D721Med (cell line): ENCODE results near the gene GSAP.

Source experiments
- DNase-seq: peaks from one replicate; pipeline ENCODE4 v3.0.0; 2011; ENCODE audit warnings: low spot score; ENCODE audit not compliant: insufficient read length
- FAIRE-seq: peaks from 2 replicates; lab custom pipeline; 2011; peaks lifted over from hg19 to GRCh38; lab: Jason Lieb, UNC
- TF ChIP-seq, protein P1 (sequence below): IDR thresholded peaks from 2 replicates; pipeline ENCODE4 v1.5.1; 2012; ENCODE audit warnings: mild to moderate bottlenecking, control low read depth; ENCODE audit not compliant: insufficient read depth; ENCODE audit errors: missing control alignments

Gene GSAP

DNA sequence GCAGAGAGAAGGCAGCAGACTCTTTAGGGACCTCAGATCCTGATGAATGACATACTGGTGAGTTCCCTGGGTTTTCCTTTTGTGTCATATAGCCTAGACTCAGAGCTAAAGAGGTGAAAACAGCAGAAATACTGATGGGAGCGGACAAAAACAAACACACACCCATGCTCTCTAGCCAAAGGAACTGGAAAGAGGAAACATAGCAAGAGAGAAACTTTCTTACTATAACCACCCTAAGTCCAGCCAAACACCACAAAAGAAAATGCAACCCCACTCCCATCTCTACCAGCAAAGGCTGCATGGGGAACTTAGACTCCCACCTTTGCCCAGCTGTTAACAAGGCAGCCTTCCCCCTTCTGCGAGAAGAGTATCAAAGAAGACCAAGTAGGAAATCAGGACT lies 16.3 kb downstream of the GSAP start:
- no peak for FAIRE-seq
- TF ChIP-seq, protein P1, sequence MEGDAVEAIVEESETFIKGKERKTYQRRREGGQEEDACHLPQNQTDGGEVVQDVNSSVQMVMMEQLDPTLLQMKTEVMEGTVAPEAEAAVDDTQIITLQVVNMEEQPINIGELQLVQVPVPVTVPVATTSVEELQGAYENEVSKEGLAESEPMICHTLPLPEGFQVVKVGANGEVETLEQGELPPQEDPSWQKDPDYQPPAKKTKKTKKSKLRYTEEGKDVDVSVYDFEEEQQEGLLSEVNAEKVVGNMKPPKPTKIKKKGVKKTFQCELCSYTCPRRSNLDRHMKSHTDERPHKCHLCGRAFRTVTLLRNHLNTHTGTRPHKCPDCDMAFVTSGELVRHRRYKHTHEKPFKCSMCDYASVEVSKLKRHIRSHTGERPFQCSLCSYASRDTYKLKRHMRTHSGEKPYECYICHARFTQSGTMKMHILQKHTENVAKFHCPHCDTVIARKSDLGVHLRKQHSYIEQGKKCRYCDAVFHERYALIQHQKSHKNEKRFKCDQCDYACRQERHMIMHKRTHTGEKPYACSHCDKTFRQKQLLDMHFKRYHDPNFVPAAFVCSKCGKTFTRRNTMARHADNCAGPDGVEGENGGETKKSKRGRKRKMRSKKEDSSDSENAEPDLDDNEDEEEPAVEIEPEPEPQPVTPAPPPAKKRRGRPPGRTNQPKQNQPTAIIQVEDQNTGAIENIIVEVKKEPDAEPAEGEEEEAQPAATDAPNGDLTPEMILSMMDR = no peak
- no peak for DNase-seq

DNA sequence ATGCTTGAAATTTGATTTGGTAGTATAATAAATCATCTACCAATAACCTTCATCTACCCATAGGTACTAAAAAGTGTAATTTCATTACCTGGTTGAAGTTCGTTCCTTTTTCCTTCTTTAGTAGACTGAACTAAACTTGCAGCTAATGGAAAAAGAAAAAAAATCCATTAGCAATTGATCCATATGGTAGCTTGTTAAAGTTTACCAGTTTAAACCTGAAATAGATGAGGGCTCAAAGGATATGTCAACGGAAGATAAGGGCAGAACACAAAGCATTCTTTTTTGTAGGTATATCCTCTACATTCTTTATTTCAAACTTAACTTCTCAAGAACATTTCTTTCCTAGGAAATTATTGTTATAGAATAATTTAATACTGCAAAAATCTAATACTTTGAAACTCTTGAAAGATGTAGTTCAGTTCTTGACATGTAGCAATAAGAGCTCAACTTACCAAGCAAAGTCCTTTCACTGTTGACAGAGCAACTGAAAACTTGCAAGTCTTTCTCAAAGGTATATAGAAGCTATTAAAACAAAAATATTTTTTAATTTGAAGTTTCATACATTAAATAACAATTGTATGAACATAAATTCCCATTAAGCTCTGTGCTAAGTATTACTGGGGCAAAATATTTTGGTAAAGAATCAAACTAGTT lies 19.1 kb downstream of the GSAP start:
- DNase-seq (no peak), FAIRE-seq (no peak)

DNA sequence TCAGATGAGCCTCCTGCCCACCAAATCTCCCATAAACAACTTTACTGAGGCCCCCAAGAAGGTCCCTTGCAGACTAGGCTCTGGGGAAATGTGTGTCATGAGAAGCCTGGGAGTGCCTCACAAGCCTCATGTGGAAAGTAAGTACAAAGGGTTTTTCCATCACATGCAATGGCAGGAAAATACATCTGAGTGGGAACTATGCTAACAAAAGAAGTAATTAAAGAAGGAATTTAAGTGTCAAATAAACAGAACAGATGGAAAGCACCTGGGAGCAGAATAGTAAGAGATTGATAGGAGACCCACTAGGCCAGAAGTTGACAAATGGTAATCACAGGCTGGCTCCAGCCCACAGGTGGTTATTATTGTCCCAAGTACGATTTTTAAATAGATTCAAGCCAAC lies 20.5 kb downstream of the GSAP start:
- FAIRE-seq (no peak), DNase-seq (no peak)
- TF ChIP-seq, protein P1 = no peak

More for the DNA sequence above, 19.1 kb downstream of the GSAP start:
- TF ChIP-seq, protein P1 = no peak

DNA sequence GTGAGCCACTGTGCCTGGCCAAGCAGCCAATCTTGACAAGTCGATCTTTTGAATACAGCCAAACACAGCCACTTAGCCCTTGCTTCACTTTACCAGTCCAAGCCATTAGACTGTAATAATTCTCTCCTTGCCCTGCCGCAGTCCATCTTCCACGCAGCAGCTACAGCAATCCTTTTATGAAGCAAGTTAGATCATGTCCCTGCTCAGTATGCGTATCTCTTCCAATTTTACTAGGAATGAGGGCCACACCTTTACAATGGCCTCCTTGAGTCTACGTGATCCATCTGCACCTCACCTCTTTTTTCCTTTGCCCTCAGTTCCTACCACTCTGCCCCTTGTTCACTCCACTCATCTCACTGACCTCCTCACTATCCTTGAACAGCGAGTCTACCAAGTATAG lies 22.2 kb downstream of the GSAP start:
- FAIRE-seq (no peak), DNase-seq (no peak)
- TF ChIP-seq, protein P1 = no peak

DNA sequence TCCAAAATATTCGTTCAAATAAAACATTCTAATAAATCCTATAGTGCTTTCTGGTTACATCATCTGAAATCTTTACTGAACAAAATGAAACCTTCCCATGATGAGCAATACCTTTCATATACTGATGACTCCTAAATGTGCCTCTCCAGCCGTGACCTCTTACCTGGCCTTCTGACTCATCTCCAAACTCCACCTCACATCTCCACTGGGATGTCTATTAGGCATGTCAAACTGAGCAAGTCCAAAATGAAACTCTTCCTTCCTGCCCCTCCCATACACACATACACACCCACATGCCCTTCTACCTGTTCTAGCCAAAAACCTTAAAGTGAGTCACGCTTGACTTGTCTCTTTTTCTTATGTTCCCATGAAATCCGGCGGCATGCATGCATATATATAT lies 22.9 kb downstream of the GSAP start:
- no peak for FAIRE-seq
- no peak for DNase-seq
- TF ChIP-seq, protein P1 = no peak

DNA sequence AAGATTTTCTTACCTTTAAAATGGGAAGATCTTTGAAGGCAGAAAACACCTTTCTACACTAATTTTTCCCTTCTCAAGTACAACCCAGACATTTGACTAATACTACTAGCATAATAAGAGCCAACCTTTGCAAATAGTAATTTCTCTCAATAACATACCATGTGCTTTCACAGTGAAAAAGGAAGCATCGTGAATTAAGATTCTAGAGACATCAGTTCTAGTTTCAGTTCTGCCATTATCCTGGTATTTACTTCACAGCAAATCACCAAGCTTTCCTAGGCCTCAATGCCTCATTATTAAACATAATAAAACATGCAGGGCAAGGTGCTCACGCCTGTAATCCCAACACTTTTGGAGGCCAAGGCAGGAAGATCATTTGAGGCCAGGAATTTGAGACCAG lies 24.9 kb downstream of the GSAP start:
- TF ChIP-seq, protein P1 = no peak
- no peak for DNase-seq
- no peak for FAIRE-seq

DNA sequence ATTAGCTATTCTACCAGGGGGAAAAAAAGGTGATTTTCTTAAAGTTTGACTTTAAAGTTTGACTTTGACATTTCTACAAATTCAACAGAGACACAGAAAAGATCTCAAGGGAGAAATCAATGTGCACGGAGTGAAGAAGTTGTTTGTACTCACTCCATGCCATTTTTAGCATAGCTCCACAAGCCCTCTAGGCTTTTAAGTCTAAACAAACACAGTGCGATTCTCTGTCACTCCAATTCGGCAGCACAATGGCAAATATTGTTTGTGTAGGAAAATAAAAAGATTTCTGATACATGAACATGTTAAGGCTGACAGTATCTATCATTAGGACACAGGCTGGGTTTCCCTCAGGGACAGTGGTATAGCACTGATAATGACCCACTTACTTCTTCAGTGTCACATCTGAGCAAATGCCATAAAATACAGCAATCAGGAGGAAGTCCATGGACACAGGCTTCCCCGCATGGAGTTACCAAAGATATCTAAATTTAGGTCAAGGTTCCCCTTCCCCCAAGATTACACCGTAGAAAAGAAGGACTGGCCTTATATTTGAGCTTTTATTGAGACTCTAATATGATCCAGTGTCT lies 28.0 kb downstream of the GSAP start:
- DNase-seq (no peak), FAIRE-seq (no peak)
- TF ChIP-seq, protein P1 = no peak
